Thoracic aorta (tissue), 2 donors: ENCODE results near the gene RDH12. TPM values are rescaled to one million over a fixed set of nuclear protein-coding genes. Genes with fewer than 3 reads are reported as not detected.
"Not testable (repeated sequence)": the region's sequence is repeated elsewhere in the genome, so short reads cannot be mapped to it uniquely, and the experiment has no call there.

Experiments
- ATAC-seq: fragments of 150-250 bp; one replicate; pipeline ENCODE4 v1.8.0; 2017; ENCODE audit warnings: low read depth; ENCODE audit not compliant: insufficient number of reproducible peaks, low FRiP score
- DNase-seq: peaks from one replicate; pipeline ENCODE4 v3.0.0-alpha.2; 2020; ENCODE audit warnings: low spot score
- H3K27ac ChIP-seq, 2 donors: fragments of 200-600 bp; sonication (generic); 1 replicate in 1 of 2; 2 replicates in 1 of 2; pipeline ENCODE4 v1.5.1; 2016; ENCODE audit warnings: mild to moderate bottlenecking in 2 of 2, moderate library complexity in 2 of 2
- H3K27me3 ChIP-seq: fragments of 200-600 bp; sonication (generic); replicated peaks from 2 replicates; pipeline ENCODE4 v1.6.0; 2016; ENCODE audit warnings: mild to moderate bottlenecking; ENCODE audit not compliant: insufficient read depth
- H3K36me3 ChIP-seq: fragments of 200-600 bp; sonication (generic); one replicate; pipeline ENCODE4 v1.5.1; 2016
- H3K4me1 ChIP-seq, 2 donors: fragments of 200-600 bp; sonication (generic); 1 replicate in 1 of 2; 2 replicates in 1 of 2; pipeline versions ENCODE4 v1.5.1 to v1.6.0; 2016; ENCODE audit warnings: low read depth in 2 of 2, mild to moderate bottlenecking in 1 of 2; ENCODE audit not compliant: control insufficient read depth in 1 of 2
- H3K4me3 ChIP-seq: fragments of 200-600 bp; sonication (generic); 2 replicates; pipeline ENCODE4 v1.5.1; 2016; ENCODE audit warnings: mild to moderate bottlenecking
- H3K9me3 ChIP-seq: fragments of 200-600 bp; sonication (generic); 2 replicates; pipeline ENCODE4 v1.5.1; 2016
- CTCF ChIP-seq: fragments of 200-600 bp; sonication (generic); IDR thresholded peaks from one replicate; pipeline ENCODE4 v1.5.1; 2019; ENCODE audit warnings: antibody characterized with exemption
- total RNA-seq, 2 donors: library from RNA; depleted of rRNA; stranded (reverse); fragments of >200 nt; gene quantifications; one replicate each; pipeline versions ENCODE4 v1.1.0 to v1.2.3, GENCODE V29; 2016

The RDH12 gene
- total RNA-seq, 2 donors from 2014 or later, result not detected

- Histone ChIP-seq H3K27me3 (no peaks in the 10 kb centered on the region), H3K27ac (no peak overlapping the region), H3K4me1 (peaks cover 0 to 4% of the 10 kb centered on the region in 2 donors), H3K9me3 (no peaks in the 10 kb centered on the region), H3K4me3 (no peak overlapping the region), H3K36me3 (no peaks in the 10 kb centered on the region)
- no peak for DNase-seq
- no peak for ATAC-seq
- TF ChIP-seq CTCF, result no peak
Measured at GRCh38 chr14:67717048-67717447, 15.4 kb downstream of the RDH12 start.

DNA sequence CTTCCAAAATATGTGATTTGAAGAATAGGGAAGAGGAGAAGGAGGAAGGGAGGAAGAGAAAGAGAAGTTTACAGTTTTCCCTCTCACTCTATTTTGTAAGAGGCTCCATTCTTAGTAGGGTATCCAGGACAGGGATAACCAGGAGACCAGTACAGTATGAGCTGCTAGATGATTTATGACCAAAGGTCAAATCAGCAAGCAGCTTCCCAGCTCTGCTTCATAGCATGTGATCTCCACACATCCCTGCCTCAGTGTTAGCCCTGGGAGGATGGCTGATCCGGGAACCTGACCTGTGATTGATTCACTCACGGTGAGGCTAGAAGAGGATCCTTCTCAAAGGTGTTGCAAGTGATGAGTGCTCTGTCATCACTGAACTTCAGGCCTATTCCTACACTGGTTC is 16.6 kb downstream of the RDH12 start:
- DNase-seq (no peak), ATAC-seq (no peak)
- no peak overlapping the region for H3K27ac ChIP-seq
- no peaks in the 10 kb centered on the region for H3K36me3 ChIP-seq
- no peak overlapping the region for H3K4me3 ChIP-seq
- H3K4me1 ChIP-seq, result peaks cover 0 to 12% of the 10 kb centered on the region in 2 donors
- TF ChIP-seq CTCF, result no peak
- no peaks in the 10 kb centered on the region for H3K9me3 ChIP-seq
- H3K27me3 ChIP-seq, result no peaks in the 10 kb centered on the region

DNA sequence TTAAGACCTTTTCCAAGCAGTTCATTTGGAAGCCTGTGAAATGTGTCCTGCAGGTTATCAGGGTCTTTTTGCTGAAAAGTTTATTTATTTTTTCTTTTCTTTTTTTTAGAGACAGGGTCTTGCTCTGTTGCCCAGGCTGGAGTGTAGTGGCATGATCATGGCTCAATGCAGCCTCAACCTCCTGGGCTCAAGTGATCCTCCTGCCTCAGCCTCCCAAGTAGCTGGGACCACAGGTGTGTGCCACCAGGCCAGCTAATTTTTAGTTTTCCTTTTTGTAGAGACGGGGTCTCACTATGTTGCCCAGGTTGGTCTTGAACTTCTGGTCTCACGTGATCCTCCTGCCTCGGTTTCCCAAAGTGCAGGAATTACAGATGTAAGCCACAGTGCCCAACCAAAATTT is 17.7 kb downstream of the RDH12 start:
- H3K36me3 ChIP-seq, H3K4me3 ChIP-seq, H3K9me3 ChIP-seq, H3K27ac ChIP-seq, ATAC-seq, H3K27me3 ChIP-seq, DNase-seq: not testable (repeated sequence)
- peaks cover 0 to 12% of the 10 kb centered on the region in 2 donors for H3K4me1 ChIP-seq

DNA sequence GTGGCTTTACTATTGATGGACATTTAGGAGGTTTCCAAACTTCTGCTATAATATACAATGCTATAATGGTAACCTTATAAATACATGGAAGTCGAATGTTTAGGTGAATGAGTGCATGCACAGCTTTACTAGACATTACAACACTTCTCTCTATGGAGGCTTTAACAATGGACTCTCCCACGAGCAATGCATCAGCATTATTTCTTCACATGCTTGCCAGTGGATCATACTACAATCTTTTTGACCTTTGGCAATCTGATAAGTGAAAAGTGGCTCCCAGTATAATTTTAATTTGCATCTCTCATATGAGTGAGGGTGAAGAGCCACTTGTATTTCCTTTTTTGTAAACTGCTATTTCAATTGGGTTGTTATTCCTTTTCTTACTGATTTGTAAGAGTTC is 18.2 kb downstream of the RDH12 start:
- no peaks in the 10 kb centered on the region for H3K27me3 ChIP-seq
- H3K9me3 ChIP-seq, result no peaks in the 10 kb centered on the region
- no peak for TF ChIP-seq CTCF
- no peak for ATAC-seq
- peaks cover 0 to 12% of the 10 kb centered on the region in 2 donors for H3K4me1 ChIP-seq
- H3K4me3 ChIP-seq, result no peak overlapping the region
- DNase-seq, result no peak
- no peak overlapping the region for H3K27ac ChIP-seq
- no peaks in the 10 kb centered on the region for H3K36me3 ChIP-seq

- Histone ChIP-seq H3K4me1 (peaks cover 0 to 12% of the 10 kb centered on the region in 2 donors), H3K36me3 (no peaks in the 10 kb centered on the region), H3K27ac (no peak overlapping the region), H3K4me3 (no peak overlapping the region), H3K27me3 (no peaks in the 10 kb centered on the region), H3K9me3 (no peaks in the 10 kb centered on the region)
- ATAC-seq, result no peak
- no peak for TF ChIP-seq CTCF
- DNase-seq, result no peak
Measured at GRCh38 chr14:67721875-67722274, 20.2 kb downstream of the RDH12 start.

GRCh38 chr14:67722293-67722692 is 20.6 kb downstream of the RDH12 start:
- Histone ChIP-seq H3K9me3 (no peaks in the 10 kb centered on the region), H3K4me1 (peaks cover 0 to 12% of the 10 kb centered on the region in 2 donors), H3K27ac (no peak overlapping the region), H3K36me3 (no peaks in the 10 kb centered on the region), H3K4me3 (peak overlapping the region; percentile 12), H3K27me3 (no peaks in the 10 kb centered on the region)
- ATAC-seq (peak; percentile 43), DNase-seq (no peak)
- TF ChIP-seq CTCF, result no peak
